Right lobe of liver (tissue), 4 donors: ENCODE measurements around the gene C22orf31.

Experiments used
- POLR2A ChIP-seq: fragments of 450-650 bp; IDR thresholded peaks from one replicate; pipeline ENCODE4 v1.6.1; 2017; ENCODE audit warnings: antibody characterized with exemption, mild to moderate bottlenecking
- TF ChIP-seq, protein P1 (sequence below), 4 donors: fragments of 200-600 bp in 3 of 4; fragments of 450-650 bp in 1 of 4; IDR thresholded peaks; one replicate each; pipeline versions ENCODE4 v1.5.1 to v1.8.0; 2016 to 2022; ENCODE audit warnings: antibody characterized with exemption in 4 of 4, mild to moderate bottlenecking in 2 of 4
- donor health status: DM: no; HTN: no; CAD: no.
- donor health status: DM: no; HTN: no; CAD: no.
- donor health status: DM: no; HTN: yes; CAD: no.

DNA sequence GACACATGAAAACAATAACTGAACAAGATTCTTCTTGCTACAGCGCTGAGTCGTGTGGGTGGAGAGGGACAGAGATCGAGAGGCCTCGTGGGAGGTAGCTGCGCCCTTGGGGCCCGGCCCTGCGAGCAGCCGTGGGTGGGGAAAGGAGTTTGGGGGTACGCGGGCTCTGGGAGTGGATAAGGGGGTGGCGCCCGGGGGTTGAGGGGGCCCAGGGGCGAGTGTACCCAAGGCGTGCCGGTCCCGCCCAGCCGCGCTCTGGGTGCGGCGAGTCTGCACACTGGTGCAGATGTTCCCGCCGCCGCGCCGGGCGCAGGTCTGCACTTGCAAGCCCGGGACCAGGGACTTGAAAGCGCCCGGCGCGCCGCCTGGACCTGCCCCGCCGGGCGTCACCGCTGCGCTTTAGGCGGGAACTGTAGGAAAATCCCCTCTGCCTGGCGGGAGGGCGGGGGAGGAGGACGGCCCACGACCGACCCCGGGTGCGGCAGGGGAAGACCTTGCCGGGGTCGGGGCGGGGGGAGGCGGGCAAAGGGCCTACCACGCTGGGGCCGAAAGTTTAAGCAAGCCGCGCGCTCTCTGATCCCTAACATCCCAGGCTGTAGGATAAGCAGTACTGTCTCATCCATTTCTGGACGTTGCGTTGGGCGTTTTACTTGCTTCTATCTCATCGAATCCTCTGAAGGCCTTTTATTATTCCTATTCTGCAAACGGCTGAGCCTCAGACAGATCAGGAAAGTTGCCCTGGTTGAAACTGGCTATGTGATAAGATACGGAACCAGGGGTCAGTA, 9.8 kb upstream of the C22orf31 start:
- no peak for TF ChIP-seq POLR2A
- TF ChIP-seq, protein P1, sequence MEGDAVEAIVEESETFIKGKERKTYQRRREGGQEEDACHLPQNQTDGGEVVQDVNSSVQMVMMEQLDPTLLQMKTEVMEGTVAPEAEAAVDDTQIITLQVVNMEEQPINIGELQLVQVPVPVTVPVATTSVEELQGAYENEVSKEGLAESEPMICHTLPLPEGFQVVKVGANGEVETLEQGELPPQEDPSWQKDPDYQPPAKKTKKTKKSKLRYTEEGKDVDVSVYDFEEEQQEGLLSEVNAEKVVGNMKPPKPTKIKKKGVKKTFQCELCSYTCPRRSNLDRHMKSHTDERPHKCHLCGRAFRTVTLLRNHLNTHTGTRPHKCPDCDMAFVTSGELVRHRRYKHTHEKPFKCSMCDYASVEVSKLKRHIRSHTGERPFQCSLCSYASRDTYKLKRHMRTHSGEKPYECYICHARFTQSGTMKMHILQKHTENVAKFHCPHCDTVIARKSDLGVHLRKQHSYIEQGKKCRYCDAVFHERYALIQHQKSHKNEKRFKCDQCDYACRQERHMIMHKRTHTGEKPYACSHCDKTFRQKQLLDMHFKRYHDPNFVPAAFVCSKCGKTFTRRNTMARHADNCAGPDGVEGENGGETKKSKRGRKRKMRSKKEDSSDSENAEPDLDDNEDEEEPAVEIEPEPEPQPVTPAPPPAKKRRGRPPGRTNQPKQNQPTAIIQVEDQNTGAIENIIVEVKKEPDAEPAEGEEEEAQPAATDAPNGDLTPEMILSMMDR (IDR thresholded peaks at IDR 0.05): no peak
